Measurements from ENCODE around the gene ICAM5.
A peak's percentile ranks its signal among the peaks of the same experiment; 100 is the strongest.
"Not testable (repeated sequence)": the region's sequence is repeated elsewhere in the genome, so short reads cannot be mapped to it uniquely, and the experiment has no call there.

The ICAM5 gene, protein sequence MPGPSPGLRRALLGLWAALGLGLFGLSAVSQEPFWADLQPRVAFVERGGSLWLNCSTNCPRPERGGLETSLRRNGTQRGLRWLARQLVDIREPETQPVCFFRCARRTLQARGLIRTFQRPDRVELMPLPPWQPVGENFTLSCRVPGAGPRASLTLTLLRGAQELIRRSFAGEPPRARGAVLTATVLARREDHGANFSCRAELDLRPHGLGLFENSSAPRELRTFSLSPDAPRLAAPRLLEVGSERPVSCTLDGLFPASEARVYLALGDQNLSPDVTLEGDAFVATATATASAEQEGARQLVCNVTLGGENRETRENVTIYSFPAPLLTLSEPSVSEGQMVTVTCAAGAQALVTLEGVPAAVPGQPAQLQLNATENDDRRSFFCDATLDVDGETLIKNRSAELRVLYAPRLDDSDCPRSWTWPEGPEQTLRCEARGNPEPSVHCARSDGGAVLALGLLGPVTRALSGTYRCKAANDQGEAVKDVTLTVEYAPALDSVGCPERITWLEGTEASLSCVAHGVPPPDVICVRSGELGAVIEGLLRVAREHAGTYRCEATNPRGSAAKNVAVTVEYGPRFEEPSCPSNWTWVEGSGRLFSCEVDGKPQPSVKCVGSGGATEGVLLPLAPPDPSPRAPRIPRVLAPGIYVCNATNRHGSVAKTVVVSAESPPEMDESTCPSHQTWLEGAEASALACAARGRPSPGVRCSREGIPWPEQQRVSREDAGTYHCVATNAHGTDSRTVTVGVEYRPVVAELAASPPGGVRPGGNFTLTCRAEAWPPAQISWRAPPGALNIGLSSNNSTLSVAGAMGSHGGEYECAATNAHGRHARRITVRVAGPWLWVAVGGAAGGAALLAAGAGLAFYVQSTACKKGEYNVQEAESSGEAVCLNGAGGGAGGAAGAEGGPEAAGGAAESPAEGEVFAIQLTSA

DNA sequence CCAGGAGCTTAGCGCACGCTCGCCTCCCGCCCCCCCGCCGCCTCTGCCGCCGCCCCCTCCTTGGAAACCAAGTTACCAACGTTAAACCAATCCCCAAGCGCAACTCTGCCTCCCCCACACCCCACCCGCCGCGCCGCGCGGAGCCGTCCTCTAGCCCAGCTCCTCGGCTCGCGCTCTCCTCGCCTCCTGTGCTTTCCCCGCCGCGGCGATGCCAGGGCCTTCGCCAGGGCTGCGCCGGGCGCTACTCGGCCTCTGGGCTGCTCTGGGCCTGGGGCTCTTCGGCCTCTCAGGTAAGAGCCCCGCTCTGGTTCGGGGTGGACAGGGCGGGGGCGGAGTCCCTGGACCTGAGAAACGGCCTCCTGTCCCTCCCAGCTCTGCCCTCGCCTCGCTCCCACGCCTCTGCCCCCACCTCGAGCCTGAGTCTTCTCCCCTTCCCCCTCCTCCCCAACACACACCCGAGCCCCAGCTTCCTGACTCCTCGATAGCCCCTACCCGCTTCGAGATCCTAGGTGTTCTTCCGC lies at the start of gene ICAM5:
TSS of gene ICAM5 (plus strand) at position 117 of the 521 bp plus-strand sequence. CDS start at position 209, 92 bp downstream.
- DNase-seq: no peak

DNA sequence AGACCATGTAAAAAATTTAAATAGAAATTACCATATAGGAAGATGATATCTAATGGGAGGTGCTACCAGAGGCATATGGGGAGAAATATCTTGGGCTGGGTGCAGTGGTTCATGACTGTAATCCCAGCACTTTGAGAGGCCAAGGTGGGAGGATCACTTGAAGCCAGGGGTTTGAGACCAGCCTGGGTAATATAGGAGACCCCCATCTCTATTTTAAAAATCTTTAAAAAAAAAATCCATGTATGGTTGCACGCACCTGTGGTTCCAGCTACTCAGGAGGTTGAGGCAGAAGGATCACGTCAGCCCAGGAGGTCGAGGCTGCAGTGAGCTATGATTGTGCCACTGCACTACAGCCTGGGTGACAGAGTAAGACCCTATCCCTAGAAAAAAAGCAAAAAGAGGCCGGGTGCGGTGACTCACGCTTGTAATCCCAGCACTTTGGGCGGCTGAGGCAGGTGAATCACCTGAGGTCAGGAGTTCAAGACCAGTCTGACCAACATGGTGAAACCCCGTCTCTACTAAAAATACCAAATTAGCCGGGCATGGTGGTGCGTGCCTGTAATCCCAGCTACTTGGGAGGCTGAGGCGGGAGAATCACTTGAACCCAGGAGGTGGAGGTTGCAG lies 47.8 kb upstream of the ICAM5 start:
- DNase-seq: not testable (repeated sequence)

DNA sequence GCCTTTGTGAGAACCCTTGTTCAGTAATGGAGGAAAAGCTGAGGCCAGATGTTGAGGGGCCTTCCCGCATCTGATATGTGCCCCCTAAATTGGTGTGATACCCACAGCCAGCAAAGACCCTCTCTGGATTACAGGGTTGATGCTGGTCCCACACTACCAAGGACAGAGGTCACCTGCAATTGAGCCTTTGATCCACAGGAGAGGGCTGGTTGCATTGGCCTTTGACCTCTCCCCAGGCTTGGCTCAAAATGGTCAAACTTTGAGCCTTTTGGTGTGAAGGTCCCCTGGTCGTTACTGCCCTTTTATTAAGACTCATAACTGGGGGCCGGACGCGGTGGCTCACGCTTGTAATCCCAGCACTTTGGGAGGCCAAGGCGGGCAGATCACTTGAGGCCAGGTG lies 46.1 kb upstream of the ICAM5 start:
- DNase-seq: no peak

DNA sequence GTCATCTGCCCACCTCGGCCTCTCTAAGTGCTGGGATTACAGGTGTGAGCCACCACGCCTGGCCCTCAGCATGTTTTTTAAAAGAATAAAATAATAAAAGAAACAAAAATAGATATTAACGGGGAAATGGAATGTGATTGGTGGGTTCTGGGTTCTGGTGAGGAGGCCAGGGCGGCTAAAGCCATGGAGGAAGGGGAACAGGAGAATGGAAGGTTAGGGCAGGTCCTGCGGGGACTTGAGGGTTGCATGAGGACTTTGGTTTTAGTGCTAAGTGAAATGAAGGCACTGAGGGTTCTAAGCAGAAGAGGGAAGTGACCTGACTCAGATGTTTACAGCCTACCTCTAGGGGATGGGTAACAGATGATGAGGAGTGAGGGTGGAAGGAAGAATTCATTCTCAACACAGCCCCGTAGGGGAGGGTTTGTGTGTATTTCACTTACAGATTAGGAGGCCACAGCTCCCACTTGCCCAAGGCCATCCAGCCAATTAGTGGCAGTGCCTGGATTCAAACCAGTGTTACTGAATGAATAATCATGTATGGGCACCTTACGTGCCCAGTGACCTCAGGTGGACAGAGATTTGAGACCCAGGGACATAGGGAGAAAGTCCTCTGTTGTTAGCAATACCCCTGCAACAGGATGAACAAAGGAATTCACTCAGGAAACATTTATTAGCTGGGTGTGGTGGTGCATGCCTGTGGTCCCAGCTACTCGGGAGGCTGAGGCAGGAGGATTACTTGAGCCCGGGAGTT lies 44.4 kb upstream of the ICAM5 start:
- no peak for DNase-seq

DNA sequence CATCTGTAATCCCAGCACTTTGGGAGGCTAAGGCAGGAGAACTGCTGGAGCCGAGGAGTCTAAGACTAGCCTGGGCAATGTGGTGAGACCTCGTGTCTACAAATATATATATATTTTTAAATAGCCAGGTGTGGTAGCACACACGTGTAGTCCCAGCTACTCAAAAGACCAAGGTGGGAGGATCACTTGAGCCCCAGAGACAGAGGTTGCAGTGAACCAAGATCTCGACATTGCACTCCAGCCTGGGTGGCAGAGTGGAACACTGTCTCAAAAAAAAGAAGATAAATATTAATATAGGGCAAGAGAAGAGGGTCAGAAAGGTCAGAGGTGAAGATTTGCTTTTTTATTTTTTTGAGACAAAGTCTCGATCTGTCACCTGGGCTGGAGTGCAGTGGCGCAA lies 43.2 kb upstream of the ICAM5 start:
- DNase-seq: no peak

DNA sequence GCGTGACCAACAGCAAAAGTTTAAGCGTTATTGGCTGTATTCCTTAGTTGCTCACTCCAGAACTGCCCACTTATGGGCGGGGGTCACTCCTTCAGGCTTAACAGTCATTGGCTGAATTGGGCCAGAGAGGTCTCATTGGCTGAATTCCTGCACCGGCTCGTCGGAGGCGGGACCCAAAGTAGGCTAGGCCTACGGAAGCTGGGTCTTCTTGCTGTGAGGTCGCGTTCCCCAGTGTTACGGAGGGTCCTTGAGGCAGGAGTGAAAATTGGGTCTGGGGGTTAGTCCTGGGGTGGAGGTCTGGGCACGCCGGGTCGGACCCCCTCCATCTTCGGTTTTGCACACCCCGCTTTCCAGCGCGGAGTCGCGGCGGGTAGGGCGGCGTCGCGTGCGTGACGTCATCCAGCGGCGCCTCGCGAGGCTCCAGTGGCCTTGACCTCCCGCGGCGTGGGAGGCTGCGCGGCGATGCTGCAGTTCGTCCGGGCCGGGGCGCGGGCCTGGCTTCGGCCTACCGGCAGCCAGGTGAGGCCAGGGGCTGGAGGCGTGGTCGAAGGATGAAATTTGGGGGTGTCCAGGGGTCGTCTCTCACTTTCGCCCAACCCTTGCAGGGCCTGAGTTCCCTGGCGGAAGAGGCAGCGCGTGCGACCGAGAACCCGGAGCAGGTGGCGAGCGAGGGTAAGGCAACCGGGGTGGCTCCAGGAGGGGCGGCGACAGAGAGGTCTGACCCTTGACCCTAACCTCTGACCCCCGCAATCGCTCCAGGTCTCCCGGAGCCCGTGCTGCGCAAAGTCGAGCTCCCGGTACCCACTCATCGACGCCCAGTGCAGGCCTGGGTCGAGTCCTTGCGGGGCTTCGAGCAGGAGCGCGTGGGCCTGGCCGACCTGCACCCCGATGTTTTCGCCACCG lies 37.7 kb upstream of the ICAM5 start, which contains the start of gene MRPL4:
TSS of gene MRPL4 (plus strand) at position 423 of the 903 bp plus-strand sequence. CDS start at position 463, 40 bp downstream.
- DNase-seq: peak; percentile 98

DNA sequence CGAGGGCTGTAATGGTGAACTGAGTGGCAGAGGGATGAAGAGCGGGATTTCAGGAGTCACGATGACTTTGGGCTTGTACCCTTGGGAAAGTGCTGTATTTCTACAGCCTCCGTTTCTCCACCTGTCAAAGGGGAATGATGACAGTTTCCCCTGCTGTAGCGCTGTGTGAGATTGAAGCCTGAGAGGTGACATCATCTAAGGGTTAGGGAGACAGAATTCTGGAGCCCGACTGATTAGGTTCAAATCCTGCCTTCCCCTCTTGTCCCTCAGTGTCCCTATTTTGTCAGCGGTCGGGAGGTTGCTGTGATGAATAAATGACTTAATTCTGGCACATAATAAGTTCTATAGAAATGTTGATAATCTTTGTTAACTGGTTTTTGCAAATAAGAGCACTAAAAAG lies 37.0 kb upstream of the ICAM5 start:
- DNase-seq: no peak

DNA sequence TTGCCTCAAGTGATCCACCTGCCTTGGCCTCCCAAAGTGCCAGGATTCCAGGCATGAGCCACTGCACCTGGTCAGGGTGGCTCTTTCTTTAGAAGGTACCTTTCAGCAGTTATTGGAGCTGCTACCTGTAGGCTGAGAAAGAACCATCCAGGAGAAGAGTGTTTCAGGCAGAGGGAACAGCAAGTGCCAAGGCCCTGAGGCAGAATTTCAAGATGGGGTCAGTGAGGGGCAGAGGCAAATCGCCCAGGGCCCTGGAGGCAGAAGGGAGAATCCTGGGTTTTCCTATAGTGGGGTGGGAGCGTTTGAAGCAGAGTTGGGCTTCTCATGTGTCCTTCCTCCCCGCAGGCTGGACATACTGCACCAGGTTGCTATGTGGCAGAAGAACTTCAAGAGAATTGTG lies 35.5 kb upstream of the ICAM5 start:
- DNase-seq: no peak

DNA sequence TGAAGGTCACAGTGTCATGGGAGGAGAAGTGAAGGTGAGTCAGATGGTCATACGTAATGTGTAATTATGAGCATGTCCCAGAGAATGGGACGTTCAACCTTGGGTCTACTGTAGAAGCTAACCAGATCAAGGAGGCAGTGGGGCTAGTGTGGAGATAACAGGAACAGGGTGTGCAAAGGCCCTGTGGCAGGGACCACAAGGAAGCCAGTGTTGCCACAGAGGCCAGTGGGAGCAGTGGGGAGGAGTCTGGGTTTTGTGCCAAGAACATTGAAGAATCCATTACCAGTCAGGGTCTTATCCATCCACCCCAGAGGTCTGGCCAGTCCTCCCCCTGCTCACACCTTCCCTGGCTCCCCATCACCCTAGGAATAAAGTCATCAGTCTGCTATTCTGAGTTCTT lies 34.4 kb upstream of the ICAM5 start:
- no peak for DNase-seq

DNA sequence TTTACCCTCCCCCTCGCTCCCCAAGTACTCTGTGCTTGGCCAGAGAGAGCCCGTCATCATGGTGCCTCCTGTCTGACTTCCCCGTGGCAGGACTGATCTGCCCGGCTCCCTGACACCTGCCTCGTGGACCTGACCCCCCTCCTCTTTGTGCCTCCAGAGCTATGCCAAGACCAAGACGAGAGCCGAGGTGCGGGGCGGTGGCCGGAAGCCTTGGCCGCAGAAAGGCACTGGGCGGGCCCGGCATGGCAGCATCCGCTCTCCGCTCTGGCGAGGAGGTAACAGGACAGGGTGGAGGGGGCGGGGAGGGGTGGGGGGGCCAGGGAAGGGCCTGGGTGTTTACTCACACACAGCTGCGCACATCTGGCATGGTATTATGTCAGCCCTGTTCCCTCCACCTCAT lies 33.2 kb upstream of the ICAM5 start:
- DNase-seq: no peak

DNA sequence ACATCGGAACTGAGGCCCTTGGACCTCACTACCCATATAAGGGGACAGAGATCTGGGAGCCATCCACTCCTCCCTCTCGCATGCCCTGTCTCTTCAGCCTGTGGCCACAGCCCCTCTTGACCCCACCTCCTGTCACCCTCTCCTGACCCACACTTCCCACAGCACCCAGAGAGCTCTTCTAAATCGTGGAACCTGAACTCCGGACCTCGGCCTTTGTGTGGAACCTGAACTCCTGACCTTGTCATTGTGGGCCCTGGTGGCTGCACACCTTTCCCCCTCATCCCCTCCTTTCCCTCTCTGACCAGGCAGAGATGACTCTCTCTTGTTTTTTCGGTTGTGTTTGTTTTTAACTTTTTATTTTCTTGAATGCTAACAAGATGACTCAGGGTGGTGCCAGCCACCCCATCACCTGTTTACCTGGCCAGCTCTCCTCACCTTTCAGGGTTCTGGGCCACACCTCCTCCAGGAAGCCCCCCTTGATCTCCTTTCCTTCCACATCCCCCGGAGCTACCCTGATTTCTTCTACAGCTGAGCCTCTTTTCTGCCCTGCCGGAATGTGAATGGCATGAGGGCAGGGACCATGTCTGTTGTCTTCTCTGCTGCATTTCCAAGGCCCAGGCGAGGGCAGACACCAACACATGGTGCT lies 32.7 kb upstream of the ICAM5 start:
- no peak for DNase-seq

DNA sequence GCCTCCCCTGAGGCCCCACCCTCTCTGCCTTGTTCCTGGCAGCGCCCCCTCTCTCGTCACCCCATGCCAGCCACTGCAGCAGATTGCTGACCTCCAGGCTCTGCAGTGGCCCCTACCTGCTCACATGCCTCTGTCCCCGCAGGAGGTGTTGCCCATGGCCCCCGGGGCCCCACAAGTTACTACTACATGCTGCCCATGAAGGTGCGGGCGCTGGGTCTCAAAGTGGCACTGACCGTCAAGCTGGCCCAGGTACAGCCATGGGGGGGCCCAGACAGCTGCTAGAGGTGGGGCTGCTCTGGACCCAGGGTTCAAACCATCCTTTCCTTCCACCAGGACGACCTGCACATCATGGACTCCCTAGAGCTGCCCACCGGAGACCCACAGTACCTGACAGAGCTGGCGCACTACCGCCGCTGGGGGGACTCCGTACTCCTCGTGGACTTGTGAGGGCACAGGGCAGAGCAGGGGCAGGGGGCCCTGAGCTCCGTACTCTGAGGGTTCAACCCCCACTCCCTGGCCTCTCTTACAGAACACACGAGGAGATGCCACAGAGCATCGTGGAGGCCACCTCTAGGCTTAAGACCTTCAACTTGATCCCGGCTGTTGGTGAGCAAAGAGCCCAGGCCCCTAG lies 31.6 kb upstream of the ICAM5 start:
- no peak for DNase-seq

DNA sequence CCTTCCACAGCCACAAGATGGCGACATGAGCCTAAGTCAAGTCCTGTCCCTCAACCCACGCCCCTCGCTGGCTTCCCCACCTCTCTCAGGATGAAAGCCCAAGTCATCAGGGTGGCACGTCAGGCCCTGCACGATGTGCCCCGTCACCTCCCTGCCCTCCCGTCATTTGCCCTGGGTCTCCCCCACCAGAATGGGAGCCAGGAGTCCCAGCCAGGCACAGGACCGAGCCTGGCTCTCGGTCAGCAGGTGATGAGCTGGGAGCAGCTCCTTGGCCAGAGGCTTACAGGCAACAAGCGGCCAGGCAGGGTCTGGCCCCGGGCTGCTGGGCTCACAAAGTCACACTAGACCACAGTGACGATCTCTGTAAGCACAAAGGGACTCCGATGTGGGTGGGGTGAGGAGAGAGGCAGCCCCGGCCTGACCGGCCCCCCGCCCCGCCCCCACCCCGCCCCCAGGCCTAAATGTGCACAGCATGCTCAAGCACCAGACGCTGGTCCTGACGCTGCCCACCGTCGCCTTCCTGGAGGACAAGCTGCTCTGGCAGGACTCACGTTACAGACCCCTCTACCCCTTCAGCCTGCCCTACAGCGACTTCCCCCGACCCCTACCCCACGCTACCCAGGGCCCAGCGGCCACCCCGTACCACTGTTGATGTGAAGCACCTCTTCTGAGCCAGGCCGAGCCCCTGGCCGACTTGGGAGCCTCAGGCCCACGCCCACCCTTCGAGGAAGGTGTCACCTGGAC lies 30.4 kb upstream of the ICAM5 start:
- DNase-seq: peak; percentile 74

DNA sequence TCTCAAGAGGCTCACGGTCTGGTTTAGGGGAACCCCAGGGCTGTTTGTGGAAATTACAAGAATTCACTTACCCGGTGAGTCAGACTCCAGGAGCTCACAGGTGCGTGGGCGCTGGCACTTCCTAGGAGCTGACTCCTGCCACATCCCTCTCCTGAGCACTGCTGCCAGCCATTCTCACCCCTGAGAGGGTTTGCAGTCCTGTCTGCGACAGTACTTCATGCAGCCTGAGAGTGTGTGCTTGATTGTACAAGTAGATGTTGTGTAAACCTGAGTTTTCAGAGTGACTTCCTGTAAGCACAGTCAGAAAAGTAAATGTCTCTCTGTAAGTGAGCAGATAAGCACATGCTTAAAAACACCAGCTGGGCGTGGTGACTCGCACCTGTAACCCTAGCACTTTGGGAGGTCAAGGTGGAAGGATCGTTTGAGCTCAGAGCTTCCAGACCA lies 29.6 kb upstream of the ICAM5 start:
- peak; percentile 77 for DNase-seq

DNA sequence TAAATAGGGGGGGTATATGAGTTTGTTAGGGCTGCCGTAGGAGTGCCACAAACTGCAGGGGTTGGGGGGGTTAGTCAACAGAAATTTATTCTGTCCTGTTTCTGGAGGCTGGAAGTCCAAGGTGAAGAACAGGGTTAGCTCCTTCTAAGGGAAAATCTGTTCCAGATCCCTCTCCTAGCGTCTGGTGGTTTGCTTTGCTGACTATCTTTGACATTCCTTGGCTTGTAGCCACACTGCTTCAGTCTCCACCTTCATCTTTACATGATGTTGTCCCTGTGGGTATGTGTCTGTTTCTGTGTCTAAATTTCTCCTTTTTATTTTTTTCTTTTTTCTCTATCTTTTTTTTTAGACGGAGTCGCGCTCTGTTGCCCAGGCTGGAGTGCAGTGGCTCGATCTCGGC lies 27.0 kb upstream of the ICAM5 start:
- no peak for DNase-seq

DNA sequence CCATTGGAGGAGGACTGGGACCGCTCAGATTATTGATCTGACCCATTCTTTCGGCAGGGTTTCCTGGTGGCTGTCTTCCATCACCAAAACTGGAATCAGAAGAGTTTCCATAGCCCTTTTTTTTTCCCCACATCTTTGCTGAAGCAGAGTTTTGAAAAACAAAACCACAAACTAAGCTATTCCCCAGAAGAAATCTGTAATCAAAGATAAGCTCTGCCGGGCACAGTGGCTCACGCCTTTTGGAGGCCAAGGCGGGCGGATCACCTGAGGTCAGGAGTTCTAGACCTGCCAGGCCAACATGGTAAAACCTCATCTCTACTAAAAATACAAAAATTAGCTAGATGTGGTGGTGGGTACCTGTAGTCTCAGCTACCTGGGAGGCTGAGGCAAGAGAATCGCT lies 23.0 kb upstream of the ICAM5 start:
- DNase-seq: no peak

DNA sequence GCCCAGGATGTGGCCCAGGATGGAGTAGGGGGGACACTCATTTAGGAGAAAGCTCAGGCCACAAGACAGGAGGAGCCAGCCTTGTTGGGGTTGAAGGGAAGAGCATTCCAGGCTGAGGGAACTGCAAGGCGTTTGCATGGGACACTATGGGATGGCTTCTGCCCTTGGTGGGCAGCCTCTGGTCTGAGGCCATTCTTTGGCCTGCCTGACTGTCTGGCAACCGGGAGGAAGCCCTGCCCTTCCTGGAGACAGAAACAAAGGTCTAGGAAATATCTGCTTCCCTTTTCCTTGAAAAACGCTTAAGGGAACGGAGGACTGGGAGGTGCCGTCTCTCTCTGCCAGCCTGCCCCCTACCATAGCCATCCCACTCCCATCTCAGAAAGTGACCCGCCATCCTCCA lies 21.7 kb upstream of the ICAM5 start:
- DNase-seq: no peak

DNA sequence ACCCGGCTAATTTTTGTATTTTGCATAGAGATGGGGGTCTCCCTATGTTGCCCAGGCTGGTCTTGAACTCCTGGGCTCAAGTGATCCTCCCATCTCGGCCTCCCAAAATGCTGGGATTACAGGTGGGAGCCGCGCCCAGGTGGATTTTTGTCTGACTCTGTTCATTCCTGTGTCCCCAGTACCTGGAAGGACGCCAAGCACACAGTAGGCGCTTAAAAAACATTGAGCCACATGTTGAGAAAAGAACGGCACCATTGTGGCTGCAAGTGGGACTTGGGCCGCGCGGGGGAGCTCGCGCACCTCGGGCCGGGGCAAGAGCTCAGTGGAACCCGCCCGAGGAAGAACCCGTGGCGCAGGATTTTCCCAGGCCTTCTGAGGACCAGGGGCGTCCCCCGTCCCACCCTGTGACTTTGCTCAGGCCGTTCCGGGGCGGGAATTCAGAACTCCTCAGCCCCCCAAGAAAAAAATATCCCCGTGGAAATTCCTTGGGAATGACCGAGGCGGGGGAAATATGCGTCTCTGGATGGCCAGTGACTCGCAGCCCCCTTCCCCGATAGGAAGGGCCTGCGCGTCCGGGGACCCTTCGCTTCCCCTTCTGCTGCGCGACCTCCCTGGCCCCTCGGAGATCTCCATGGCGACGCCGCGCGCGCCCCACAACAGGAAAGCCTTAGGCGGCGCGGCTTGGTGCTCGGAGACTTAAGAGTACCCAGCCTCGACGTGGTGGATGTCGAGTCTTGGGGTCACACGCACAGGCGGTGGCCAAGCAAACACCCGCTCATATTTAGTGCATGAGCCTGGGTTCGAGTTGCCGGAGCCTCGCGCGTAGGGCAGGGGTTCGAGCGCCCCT lies 20.2 kb upstream of the ICAM5 start:
- peak; percentile 34 for DNase-seq
